Mucosa of rectum (tissue), 2 donors: Measurements from ENCODE around the gene RGN.
"Not testable (repeated sequence)": the region's sequence is repeated elsewhere in the genome, so short reads cannot be mapped to it uniquely, and the experiment has no call there.

Experiments used
- H3K27ac ChIP-seq, 2 donors: one replicate each; pipeline ENCODE4 v1.7.0; 2013; ENCODE audit warnings: inconsistent platforms in 2 of 2, low read depth in 2 of 2, low read length in 2 of 2
- H3K27me3 ChIP-seq, 2 donors: one replicate each; pipeline ENCODE4 v1.7.0; 2013; ENCODE audit warnings: low read length in 2 of 2; ENCODE audit not compliant: control insufficient read depth in 2 of 2, insufficient read depth in 2 of 2
- H3K36me3 ChIP-seq, 2 donors: one replicate each; pipeline ENCODE4 v1.7.0; 2013; ENCODE audit warnings: low read length in 2 of 2; ENCODE audit not compliant: control insufficient read depth in 2 of 2, insufficient read depth in 2 of 2
- H3K4me1 ChIP-seq, 2 donors: one replicate each; pipeline ENCODE4 v1.7.0; 2013; ENCODE audit warnings: low read length in 2 of 2, mild to moderate bottlenecking in 1 of 2; ENCODE audit not compliant: control insufficient read depth in 2 of 2, insufficient read depth in 2 of 2
- H3K4me3 ChIP-seq, 2 donors: one replicate each; pipeline ENCODE4 v1.7.0; 2013; ENCODE audit warnings: low read length in 2 of 2
- H3K9ac ChIP-seq, 2 donors: one replicate each; pipeline ENCODE4 v1.7.0; 2013; ENCODE audit warnings: low read length in 2 of 2, low read depth in 1 of 2, mild to moderate bottlenecking in 1 of 2
- H3K9me3 ChIP-seq, 2 donors: one replicate each; pipeline ENCODE4 v1.7.0; 2013; ENCODE audit warnings: low read length in 2 of 2; ENCODE audit not compliant: control insufficient read depth in 2 of 2
- donor health status: healthy.
- donor health status: Normal muscosa, but diverticular disease.

RGN gene

GRCh38 chrX:47080215-47080914, 2.1 kb downstream of the RGN start:
- H3K27ac ChIP-seq, result no peak overlapping the region
- no peaks in the 10 kb centered on the region for H3K36me3 ChIP-seq
- H3K4me1 ChIP-seq, result peaks cover 0 to 2% of the 10 kb centered on the region in 2 donors
- H3K27me3 ChIP-seq, result no peaks in the 10 kb centered on the region
- H3K9me3 ChIP-seq, result no peaks in the 10 kb centered on the region
- no peak overlapping the region for H3K9ac ChIP-seq
- H3K4me3 ChIP-seq, result no peak overlapping the region

GRCh38 chrX:47080915-47081236, 2.6 kb downstream of the RGN start:
- H3K27me3 ChIP-seq, result no peaks in the 10 kb centered on the region
- H3K4me3 ChIP-seq, result no peak overlapping the region
- no peaks in the 10 kb centered on the region for H3K36me3 ChIP-seq
- H3K4me1 ChIP-seq, result peaks cover 0 to 2% of the 10 kb centered on the region in 2 donors
- no peak overlapping the region for H3K27ac ChIP-seq
- H3K9me3 ChIP-seq, result no peaks in the 10 kb centered on the region
- no peak overlapping the region for H3K9ac ChIP-seq

DNA sequence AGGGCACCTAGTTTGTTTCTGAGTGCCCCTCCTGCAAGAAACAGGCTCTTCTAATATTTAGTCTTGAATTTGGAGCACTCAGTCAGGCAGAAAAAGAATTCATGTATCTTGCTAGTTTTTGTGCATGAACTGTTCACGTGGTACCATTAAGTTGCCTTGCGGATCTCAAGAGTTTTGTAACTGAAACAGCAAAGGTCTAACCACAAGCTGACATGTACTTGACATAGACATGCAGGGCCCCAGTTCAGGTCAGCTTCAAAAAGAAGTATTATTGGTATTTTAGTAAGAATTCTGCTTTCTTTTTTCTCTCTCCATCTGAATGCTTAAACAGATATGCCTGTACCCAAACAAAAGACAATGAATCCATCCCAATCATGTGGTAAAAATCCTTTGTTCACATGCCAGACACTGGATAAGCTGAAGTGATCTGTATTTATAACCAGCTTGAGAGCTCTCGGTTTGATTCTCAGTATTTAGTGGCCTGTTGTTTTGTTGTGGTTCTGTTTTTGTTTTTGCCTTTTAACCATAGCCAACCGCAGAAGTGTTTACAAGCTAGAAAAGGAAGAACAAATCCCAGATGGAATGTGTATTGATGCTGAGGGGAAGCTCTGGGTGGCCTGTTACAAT, 13.0 kb downstream of the RGN start:
- H3K9me3 ChIP-seq, result no peaks in the 10 kb centered on the region
- H3K36me3 ChIP-seq, result no peaks in the 10 kb centered on the region
- no peak overlapping the region for H3K9ac ChIP-seq
- peaks cover 0 to 8% of the 10 kb centered on the region in 2 donors for H3K27me3 ChIP-seq
- H3K4me3 ChIP-seq, result no peak overlapping the region
- no peaks in the 10 kb centered on the region for H3K4me1 ChIP-seq
- no peak overlapping the region for H3K27ac ChIP-seq

DNA sequence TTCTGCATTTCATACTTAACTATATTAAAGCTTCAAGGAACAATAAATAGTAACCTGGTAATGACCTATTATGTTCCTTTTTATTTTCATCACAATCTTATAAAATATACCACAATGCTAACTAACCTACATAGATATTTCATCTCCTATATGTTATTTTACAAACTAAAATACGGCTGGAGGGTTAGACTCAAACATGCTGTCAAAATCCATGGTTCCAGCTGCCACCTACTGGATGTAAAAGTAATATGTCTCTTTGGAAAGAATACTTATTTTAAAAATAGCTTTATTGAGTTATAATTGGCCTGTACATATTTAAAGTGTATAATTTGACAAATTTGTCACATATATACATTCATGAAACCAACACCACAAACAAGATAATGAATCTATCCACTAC, 15.0 kb downstream of the RGN start:
- no peak overlapping the region for H3K27ac ChIP-seq
- no peak overlapping the region for H3K9ac ChIP-seq
- H3K4me3 ChIP-seq, result no peak overlapping the region
- H3K36me3 ChIP-seq, result no peaks in the 10 kb centered on the region
- H3K4me1 ChIP-seq, result no peaks in the 10 kb centered on the region
- peaks cover 0 to 8% of the 10 kb centered on the region in 2 donors for H3K27me3 ChIP-seq
- no peaks in the 10 kb centered on the region for H3K9me3 ChIP-seq

DNA sequence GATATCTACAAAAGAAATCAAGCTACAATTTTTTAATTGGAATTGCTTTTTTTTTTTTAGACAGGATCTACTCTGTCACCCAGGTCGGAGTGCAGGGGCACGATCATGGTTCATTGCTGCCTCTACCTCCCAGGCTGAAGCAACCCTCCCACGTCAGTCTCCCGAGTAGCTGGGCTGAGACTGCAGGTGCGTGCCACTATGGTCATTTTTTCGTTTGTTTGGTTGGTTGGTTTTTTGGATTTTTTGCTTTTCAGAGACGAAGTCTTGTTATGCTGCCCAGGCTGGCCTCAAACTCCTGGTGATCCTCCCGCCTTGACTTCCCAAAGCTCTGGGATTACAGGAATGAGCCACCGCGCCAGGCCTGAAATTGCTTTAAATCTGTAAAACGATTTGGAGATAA, 15.6 kb downstream of the RGN start:
- Histone ChIP-seq H3K27me3 (peaks cover 0 to 8% of the 10 kb centered on the region in 2 donors), H3K27ac (no peak overlapping the region), H3K4me3 (no peak overlapping the region), H3K4me1 (no peaks in the 10 kb centered on the region), H3K9me3 (no peaks in the 10 kb centered on the region), H3K9ac (no peak overlapping the region), H3K36me3 (no peaks in the 10 kb centered on the region)

DNA sequence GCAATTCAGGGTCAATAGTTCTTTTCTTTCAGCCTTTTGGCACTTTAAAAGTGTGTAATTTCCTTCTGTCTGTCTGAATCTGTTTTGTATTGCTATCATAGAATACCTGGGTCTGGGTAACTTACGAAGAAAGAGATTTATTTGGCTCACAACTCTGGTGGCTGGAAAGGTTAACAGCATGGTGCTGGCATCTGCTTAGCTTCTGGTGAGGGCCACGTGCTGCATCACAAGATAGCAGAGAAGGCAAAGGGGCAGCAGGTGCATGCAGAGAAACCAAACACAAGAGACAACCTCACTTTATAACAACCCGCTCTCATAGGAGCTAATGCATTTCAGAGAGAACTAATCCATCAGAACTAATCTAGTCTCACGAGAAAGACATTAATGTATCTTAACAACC, 18.8 kb downstream of the RGN start:
- Histone ChIP-seq H3K36me3 (no peaks in the 10 kb centered on the region), H3K9me3 (no peaks in the 10 kb centered on the region), H3K27me3 (peaks cover 5 to 8% of the 10 kb centered on the region in 2 donors), H3K4me3 (no peak overlapping the region), H3K27ac (no peak overlapping the region), H3K9ac (no peak overlapping the region), H3K4me1 (no peaks in the 10 kb centered on the region)

GRCh38 chrX:47098338-47099094, 20.3 kb downstream of the RGN start:
- no peaks in the 10 kb centered on the region for H3K4me1 ChIP-seq
- H3K9ac ChIP-seq, result no peak overlapping the region
- no peak overlapping the region for H3K4me3 ChIP-seq

GRCh38 chrX:47101206-47101605, 23.0 kb downstream of the RGN start:
- H3K4me1 ChIP-seq, result no peaks in the 10 kb centered on the region
- H3K27me3 ChIP-seq, result peaks cover 3 to 5% of the 10 kb centered on the region in 2 donors
- no peak overlapping the region for H3K27ac ChIP-seq
- no peak overlapping the region for H3K9ac ChIP-seq
- H3K36me3 ChIP-seq, result no peaks in the 10 kb centered on the region
- H3K9me3 ChIP-seq, result no peaks in the 10 kb centered on the region
- no peak overlapping the region for H3K4me3 ChIP-seq

More at GRCh38 chrX:47098338-47099094, 20.3 kb downstream of the RGN start:
- no peaks in the 10 kb centered on the region for H3K36me3 ChIP-seq
- no peaks in the 10 kb centered on the region for H3K9me3 ChIP-seq
- H3K27me3 ChIP-seq, result peaks cover 3 to 5% of the 10 kb centered on the region in 2 donors
- no peak overlapping the region for H3K27ac ChIP-seq

DNA sequence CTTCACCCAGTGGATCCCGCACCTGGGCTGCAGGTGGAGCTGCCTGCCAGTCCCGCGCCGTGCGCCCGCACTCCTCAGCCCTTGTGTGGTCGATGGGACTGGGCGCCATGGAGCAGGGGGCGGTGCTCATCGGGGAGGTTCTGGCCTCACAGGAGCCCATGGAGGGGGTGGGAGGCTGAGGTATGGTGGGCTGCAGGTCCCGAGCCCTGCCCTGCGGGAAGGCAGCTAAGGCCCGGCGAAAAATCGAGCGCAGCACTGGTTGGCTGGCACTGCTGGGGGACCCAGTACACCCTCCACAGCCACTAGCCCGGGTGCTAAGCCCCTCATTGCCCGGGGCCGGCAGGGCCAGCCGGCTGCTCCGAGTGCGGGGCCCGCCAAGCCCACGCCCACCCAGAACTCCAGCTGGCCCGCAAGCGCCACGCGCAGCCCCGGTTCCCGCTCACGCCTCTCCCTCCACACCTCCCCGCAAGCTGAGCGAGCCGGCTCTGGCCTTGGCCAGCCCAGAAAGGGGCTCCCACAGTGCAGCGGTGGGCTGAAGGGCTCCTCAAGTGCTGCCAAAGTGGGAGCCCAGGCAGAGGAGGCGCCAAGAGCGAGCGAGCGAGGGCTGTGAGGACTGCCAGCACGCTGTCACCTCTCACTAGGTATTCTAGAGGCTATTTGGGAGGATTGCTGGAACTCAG, 32.8 kb downstream of the RGN start:
- H3K4me1 ChIP-seq, H3K9me3 ChIP-seq, H3K9ac ChIP-seq, H3K36me3 ChIP-seq, H3K27me3 ChIP-seq, H3K27ac ChIP-seq, H3K4me3 ChIP-seq: not testable (repeated sequence)
